ENCODE data around the gene TIGD4.
A peak's percentile ranks its signal among the peaks of the same experiment; 100 is the strongest.
"Not testable (repeated sequence)": the region's sequence is repeated elsewhere in the genome, so short reads cannot be mapped to it uniquely, and the experiment has no call there.

The TIGD4 gene

GRCh38 chr4:152780267-152780778 lies 793 bp upstream of the TIGD4 start:
- DNase-seq (ENCODE audit: low spot score) = peak; percentile 44

GRCh38 chr4:152778656-152779512 lies 646 bp downstream of the TIGD4 start:
- DNase-seq (ENCODE audit: low spot score) = peak; percentile 62

- no peak for DNase-seq (ENCODE audit: low spot score)
These were observed 2.0 kb downstream of the TIGD4 start for GRCh38 chr4:152777488-152777887.

- no peak for DNase-seq (ENCODE audit: low spot score)
These were observed 3.2 kb downstream of the TIGD4 start for GRCh38 chr4:152776352-152776751.

GRCh38 chr4:152773953-152774352 lies 5.6 kb downstream of the TIGD4 start:
- DNase-seq (ENCODE audit: low spot score) = no peak

- DNase-seq (ENCODE audit: low spot score) = no peak
These were observed 6.2 kb downstream of the TIGD4 start for GRCh38 chr4:152773339-152773738.

- no peak for DNase-seq (ENCODE audit: low spot score)
These were observed 7.6 kb downstream of the TIGD4 start for GRCh38 chr4:152771741-152772533.

GRCh38 chr4:152765069-152765737 lies 14.3 kb downstream of the TIGD4 start:
- DNase-seq (ENCODE audit: low spot score) = not testable (repeated sequence)

- no peak for DNase-seq (ENCODE audit: low spot score)
These were observed 15.7 kb downstream of the TIGD4 start for GRCh38 chr4:152763796-152764195.

GRCh38 chr4:152748619-152749018 lies 30.9 kb downstream of the TIGD4 start:
- DNase-seq (ENCODE audit: low spot score) = no peak

GRCh38 chr4:152747444-152747843 lies 32.1 kb downstream of the TIGD4 start:
- DNase-seq (ENCODE audit: low spot score) = no peak

- DNase-seq (ENCODE audit: low spot score) = no peak
These were observed 40.7 kb downstream of the TIGD4 start for GRCh38 chr4:152738827-152739226.

GRCh38 chr4:152735906-152736305 lies 43.6 kb downstream of the TIGD4 start:
- DNase-seq (ENCODE audit: low spot score) = no peak

GRCh38 chr4:152735396-152735859 lies 44.1 kb downstream of the TIGD4 start:
- DNase-seq (ENCODE audit: low spot score) = peak; percentile 35

- no peak for DNase-seq (ENCODE audit: low spot score)
These were observed 44.9 kb downstream of the TIGD4 start for GRCh38 chr4:152734699-152735050.

GRCh38 chr4:152734015-152734698 lies 45.4 kb downstream of the TIGD4 start:
- DNase-seq (ENCODE audit: low spot score) = no peak

GRCh38 chr4:152731997-152732396 lies 47.5 kb downstream of the TIGD4 start:
- DNase-seq (ENCODE audit: low spot score) = no peak

- DNase-seq (ENCODE audit: low spot score) = peak; percentile 9
These were observed 50.1 kb downstream of the TIGD4 start for GRCh38 chr4:152729466-152729865.

GRCh38 chr4:152728343-152728742 lies 51.2 kb downstream of the TIGD4 start:
- DNase-seq (ENCODE audit: low spot score) = no peak

- DNase-seq (ENCODE audit: low spot score) = no peak
These were observed 51.7 kb downstream of the TIGD4 start for GRCh38 chr4:152727784-152728183.

GRCh38 chr4:152724494-152724893 lies 55.0 kb downstream of the TIGD4 start:
- no peak for DNase-seq (ENCODE audit: low spot score)

GRCh38 chr4:152723236-152723635 lies 56.3 kb downstream of the TIGD4 start:
- no peak for DNase-seq (ENCODE audit: low spot score)

All from kidney tubule cell (primary cell).